PC-3 (cell line): ENCODE results near the gene GPR82. TPM values are rescaled to one million over a fixed set of nuclear protein-coding genes. Genes with fewer than 3 reads are reported as not detected.

Experiments
- ATAC-seq: fragments of 200-7000 bp; cut with Tn5 transposase; 2 replicates; pipeline ENCODE4 v1.9.1; 2020; ENCODE audit warnings: mild to moderate bottlenecking, moderate library complexity
- BruUV-seq: library from RNA; stranded (reverse); fragments of 400-500 nt; replicated peaks from 2 replicates; lab custom pipeline; 2021; lab: Mats Ljungman, UMichigan
- CTCF ChIA-PET: fragments of 300-600 bp; sonication (Branson Sonifier 250); formaldehyde crosslinking; loops from one replicate; lab custom pipeline; 2022; ENCODE audit warnings: antibody characterized with exemption; lab: Charles Lee
- POLR2A ChIA-PET: fragments of 300-600 bp; sonication (Branson Sonifier 250); formaldehyde crosslinking; loops from one replicate; lab custom pipeline; 2022; ENCODE audit warnings: antibody characterized with exemption; ENCODE audit not compliant: unreplicated experiment; lab: Charles Lee
- DNase-seq: peaks from one replicate; pipeline ENCODE4 v3.0.0-alpha.2; 2015
- H2AFZ ChIP-seq: fragments of 300-600 bp; sonication (generic); 2 replicates; pipeline ENCODE4 v1.6.0; 2016; ENCODE audit warnings: antibody characterized with exemption, low read length
- H3F3A ChIP-seq: fragments of 300-600 bp; sonication (generic); one replicate; pipeline ENCODE4 v1.6.0; 2017; ENCODE audit warnings: antibody characterized with exemption, low read length, control low read depth, mild to moderate bottlenecking; ENCODE audit not compliant: unreplicated experiment
- H3K27ac ChIP-seq: fragments of 300-600 bp; sonication (generic); 2 replicates; pipeline ENCODE4 v1.5.1; 2016; ENCODE audit warnings: mild to moderate bottlenecking, low read length
- H3K27me3 ChIP-seq: fragments of 300-600 bp; sonication (generic); 2 replicates; pipeline ENCODE4 v1.6.1; 2016; ENCODE audit warnings: low read length, mixed read lengths
- H3K36me3 ChIP-seq: fragments of 300-600 bp; sonication (generic); 2 replicates; pipeline ENCODE4 v1.6.1; 2016; ENCODE audit warnings: low read depth, mixed run types, low read length, mixed read lengths
- H3K4me1 ChIP-seq: fragments of 300-600 bp; sonication (generic); 2 replicates; pipeline ENCODE4 v1.5.1; 2016; ENCODE audit warnings: low read length; ENCODE audit not compliant: insufficient read depth
- H3K4me2 ChIP-seq: fragments of 300-600 bp; sonication (generic); 2 replicates; pipeline ENCODE4 v1.6.0; 2016; ENCODE audit warnings: low read length
- H3K4me3 ChIP-seq: fragments of 300-600 bp; sonication (generic); 2 replicates; pipeline ENCODE4 v1.5.1; 2016; ENCODE audit warnings: mild to moderate bottlenecking, low read length, mixed read lengths
- H3K79me2 ChIP-seq: fragments of 300-600 bp; sonication (generic); 2 replicates; pipeline ENCODE4 v1.6.1; 2017; ENCODE audit warnings: low read length, mixed read lengths
- H3K9ac ChIP-seq: fragments of 300-600 bp; sonication (generic); 2 replicates; pipeline ENCODE4 v1.6.0; 2016; ENCODE audit warnings: mild to moderate bottlenecking, low read length
- H3K9me2 ChIP-seq: fragments of 300-600 bp; sonication (generic); replicated peaks from 2 replicates; pipeline ENCODE4 v1.6.1; 2016; ENCODE audit warnings: mixed run types, low read length, mixed read lengths
- H3K9me3 ChIP-seq: fragments of 300-600 bp; sonication (generic); 2 replicates; pipeline ENCODE4 v1.6.1; 2016; ENCODE audit warnings: low read length, mixed read lengths
- H4K20me1 ChIP-seq: fragments of 300-600 bp; sonication (generic); 2 replicates; pipeline ENCODE4 v1.6.1; 2016; ENCODE audit warnings: low read length, mixed read lengths
- EZH2 ChIP-seq: fragments of 300-600 bp; sonication (generic); IDR thresholded peaks from one replicate; pipeline ENCODE4 v1.6.1; 2017; ENCODE audit warnings: antibody characterized with exemption, mild to moderate bottlenecking, low read length; ENCODE audit not compliant: unreplicated experiment
- EZH2phosphoT487 ChIP-seq: fragments of 300-600 bp; sonication (generic); IDR thresholded peaks from 2 replicates; pipeline ENCODE4 v1.6.1; 2018; ENCODE audit warnings: mild to moderate bottlenecking, antibody characterized with exemption, low read length, borderline replicate concordance
- intact Hi-C: fragments of 100-400 bp; cut with micrococcal nuclease; formaldehyde crosslinking; loops from 2 replicates; pipeline ENCODE4 v1.9.0; 2023
- total RNA-seq: library from RNA; depleted of rRNA; stranded (reverse); fragments of >200 nt; gene quantifications from 2 replicates; pipeline ENCODE4 v1.2.3, GENCODE V29; 2014
- TF ChIP-seq, protein P1 (sequence below): fragments of 300-600 bp; sonication (generic); conservative IDR thresholded peaks from 2 replicates; pipeline ENCODE4 v1.5.1; 2017; ENCODE audit warnings: antibody characterized with exemption, low read depth, mild to moderate bottlenecking, low read length

The GPR82 gene
- total RNA-seq, 1 experiment from 2014 or later: not detected

DNA sequence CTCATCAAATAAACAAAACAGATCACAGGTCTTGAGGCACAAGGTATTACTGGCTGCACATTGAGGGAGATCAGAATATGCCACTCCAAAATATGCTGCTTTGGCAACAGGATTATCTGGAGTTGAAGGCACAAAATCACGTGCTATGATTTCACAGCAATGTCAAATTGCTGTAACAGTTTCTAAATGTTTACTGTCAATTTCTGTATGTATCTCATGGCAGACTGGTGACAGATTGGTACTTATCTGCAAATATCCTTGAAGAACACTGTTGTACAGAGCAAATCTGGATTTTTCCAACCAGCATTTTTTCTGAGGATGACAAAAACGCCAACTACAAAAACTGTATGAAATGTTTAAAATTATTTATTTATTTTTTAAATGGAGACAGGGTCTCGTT lies 26.7 kb downstream of the GPR82 start:
- TF ChIP-seq EZH2phosphoT487 (no peak), EZH2 (no peak)
- TF ChIP-seq, protein P1, sequence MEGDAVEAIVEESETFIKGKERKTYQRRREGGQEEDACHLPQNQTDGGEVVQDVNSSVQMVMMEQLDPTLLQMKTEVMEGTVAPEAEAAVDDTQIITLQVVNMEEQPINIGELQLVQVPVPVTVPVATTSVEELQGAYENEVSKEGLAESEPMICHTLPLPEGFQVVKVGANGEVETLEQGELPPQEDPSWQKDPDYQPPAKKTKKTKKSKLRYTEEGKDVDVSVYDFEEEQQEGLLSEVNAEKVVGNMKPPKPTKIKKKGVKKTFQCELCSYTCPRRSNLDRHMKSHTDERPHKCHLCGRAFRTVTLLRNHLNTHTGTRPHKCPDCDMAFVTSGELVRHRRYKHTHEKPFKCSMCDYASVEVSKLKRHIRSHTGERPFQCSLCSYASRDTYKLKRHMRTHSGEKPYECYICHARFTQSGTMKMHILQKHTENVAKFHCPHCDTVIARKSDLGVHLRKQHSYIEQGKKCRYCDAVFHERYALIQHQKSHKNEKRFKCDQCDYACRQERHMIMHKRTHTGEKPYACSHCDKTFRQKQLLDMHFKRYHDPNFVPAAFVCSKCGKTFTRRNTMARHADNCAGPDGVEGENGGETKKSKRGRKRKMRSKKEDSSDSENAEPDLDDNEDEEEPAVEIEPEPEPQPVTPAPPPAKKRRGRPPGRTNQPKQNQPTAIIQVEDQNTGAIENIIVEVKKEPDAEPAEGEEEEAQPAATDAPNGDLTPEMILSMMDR: no peak
- H3K9me2 ChIP-seq: no peaks in the 10 kb centered on the region
- ATAC-seq: no peak
- ChIA-PET CTCF (interaction anchor here (0.7 kb wide), 1 partner anchor 42 kb away, joined by 3 read pairs; no protein-coding TSS in a partner anchor), POLR2A (no interaction called here)
- no TSS peak for BruUV-seq
- H3K36me3 ChIP-seq: no peaks in the 10 kb centered on the region
- H4K20me1 ChIP-seq: no peaks in the 10 kb centered on the region
- H3K9me3 ChIP-seq: no peaks in the 10 kb centered on the region
- intact Hi-C loops: no loop called here
- H3K27me3 ChIP-seq: no peaks in the 10 kb centered on the region
- no peak overlapping the region for H2AFZ ChIP-seq
- H3K4me2 ChIP-seq: no peak overlapping the region
- no peaks in the 10 kb centered on the region for H3K4me1 ChIP-seq
- H3K9ac ChIP-seq: no peak overlapping the region
- no peak overlapping the region for H3K27ac ChIP-seq
- H3K4me3 ChIP-seq: no peak overlapping the region
- H3F3A ChIP-seq: no peaks in the 10 kb centered on the region
- DNase-seq: no peak
- H3K79me2 ChIP-seq: no peaks in the 10 kb centered on the region

DNA sequence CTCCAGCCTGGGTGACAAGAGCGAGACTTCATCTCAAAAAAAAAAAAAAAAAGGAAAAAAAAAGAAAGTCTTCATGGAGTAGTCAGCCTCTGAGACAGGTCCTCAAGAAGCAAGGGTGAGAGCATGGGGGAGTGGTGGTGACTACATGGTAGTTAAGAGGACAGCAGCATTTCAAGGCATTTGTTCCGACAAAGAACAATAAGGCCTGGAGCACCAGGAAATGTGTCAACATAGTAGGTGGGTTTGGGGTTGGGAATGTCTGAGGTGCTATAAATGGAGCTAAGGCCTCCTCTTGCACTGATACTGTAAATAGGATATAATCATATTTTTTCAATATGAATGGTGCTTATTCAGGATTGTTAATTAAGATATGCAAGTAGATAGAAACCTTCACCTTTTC lies 34.4 kb downstream of the GPR82 start:
- no peaks in the 10 kb centered on the region for H3K9me3 ChIP-seq
- intact Hi-C loops: no loop called here
- DNase-seq: no peak
- no peaks in the 10 kb centered on the region for H4K20me1 ChIP-seq
- H3K27me3 ChIP-seq: no peaks in the 10 kb centered on the region
- H3K79me2 ChIP-seq: no peaks in the 10 kb centered on the region
- H2AFZ ChIP-seq: no peak overlapping the region
- H3K36me3 ChIP-seq: no peaks in the 10 kb centered on the region
- H3K4me3 ChIP-seq: no peak overlapping the region
- no peak for TF ChIP-seq EZH2
- ChIA-PET CTCF (no interaction called here), POLR2A (interaction anchor here (0.5 kb wide), 1 partner anchor 236 kb away, joined by 4 read pairs; no protein-coding TSS in a partner anchor)
- peaks cover 28% of the 10 kb centered on the region for H3K4me1 ChIP-seq
- H3F3A ChIP-seq: no peaks in the 10 kb centered on the region
- BruUV-seq: no TSS peak
- H3K4me2 ChIP-seq: no peak overlapping the region
- no peaks in the 10 kb centered on the region for H3K9me2 ChIP-seq
- no peak for ATAC-seq
- no peak overlapping the region for H3K9ac ChIP-seq
- H3K27ac ChIP-seq: no peak overlapping the region

- TF ChIP-seq, protein P1: peak; percentile 68
- TF ChIP-seq EZH2: no peak
- no peak for TF ChIP-seq EZH2phosphoT487
- Histone ChIP-seq H3K79me2 (no peaks in the 10 kb centered on the region), H3K9me2 (no peaks in the 10 kb centered on the region), H3K27me3 (no peaks in the 10 kb centered on the region), H3F3A (no peaks in the 10 kb centered on the region), H3K36me3 (no peaks in the 10 kb centered on the region), H3K4me2 (no peak overlapping the region), H2AFZ (no peak overlapping the region), H3K4me1 (peaks cover 34% of the 10 kb centered on the region), H3K9ac (no peak overlapping the region), H3K4me3 (no peak overlapping the region), H3K27ac (no peak overlapping the region), H3K9me3 (no peaks in the 10 kb centered on the region), H4K20me1 (no peaks in the 10 kb centered on the region)
- DNase-seq: peak; percentile 39
- POLR2A ChIA-PET: interaction anchor here (0.6 kb wide), 1 partner anchor 420 kb away, joined by 3 read pairs; no protein-coding TSS in a partner anchor
- BruUV-seq: no TSS peak
- CTCF ChIA-PET: interaction anchor here (0.5 to 0.7 kb wide), 2 partner anchors 119 to 198 kb away, joined by 3 to 5 read pairs; no protein-coding TSS in a partner anchor
- ATAC-seq: no peak
- intact Hi-C loops: loop anchor here (2.0 to 5.0 kb wide), 3 partner anchors 19 to 201 kb away; partner anchors contain the start of gene CASK
These were observed 35.8 kb downstream of the GPR82 start for GRCh38 chrX:41759817-41760216.
